Osteocyte (in vitro differentiated cells): ENCODE data around the gene RALGPS1. TPM values are rescaled to one million over a fixed set of nuclear protein-coding genes. Genes with fewer than 3 reads are reported as not detected.

Source experiments
- DNase-seq: peaks from one replicate; pipeline ENCODE4 v3.0.0; 2021; ENCODE audit warnings: mixed read lengths; ENCODE audit not compliant: unreplicated experiment; ENCODE audit errors: extremely low spot score
- H3K27ac Mint-ChIP-seq: one replicate; pipeline ENCODE4 v1.8.0; 2021; ENCODE audit warnings: mild to moderate bottlenecking, mixed read lengths; ENCODE audit not compliant: unreplicated experiment
- H3K27me3 Mint-ChIP-seq: one replicate; pipeline ENCODE4 v1.8.0; 2021; ENCODE audit warnings: mixed read lengths; ENCODE audit not compliant: unreplicated experiment
- H3K36me3 Mint-ChIP-seq: one replicate; pipeline ENCODE4 v1.8.0; 2021; ENCODE audit warnings: mixed read lengths; ENCODE audit not compliant: unreplicated experiment
- H3K4me1 Mint-ChIP-seq: one replicate; pipeline ENCODE4 v1.8.0; 2021; ENCODE audit warnings: mixed read lengths; ENCODE audit not compliant: unreplicated experiment
- H3K4me3 Mint-ChIP-seq: one replicate; pipeline ENCODE4 v1.8.0; 2021; ENCODE audit warnings: mild to moderate bottlenecking, moderate library complexity, mixed read lengths; ENCODE audit not compliant: unreplicated experiment
- H3K9me3 Mint-ChIP-seq: one replicate; pipeline ENCODE4 v1.8.0; 2021; ENCODE audit warnings: mixed read lengths; ENCODE audit not compliant: unreplicated experiment
- CTCF ChIP-seq: fragments of 200-600 bp; sonication (generic); IDR thresholded peaks from 2 replicates; pipeline ENCODE4 v1.5.0; 2021; ENCODE audit warnings: antibody characterized with exemption, mild to moderate bottlenecking, moderate library complexity
- total RNA-seq: library from RNA; stranded (reverse); gene quantifications from 2 replicates; pipeline ENCODE4 v1.2.1, GENCODE V29; 2021

RALGPS1 gene
- total RNA-seq, 1 donor from 2014 or later = 9.9 TPM

- Mint-ChIP-seq H3K27me3 (peaks cover 16% of the 10 kb centered on the region), H3K27ac (no peak overlapping the region), H3K4me1 (peaks cover 14% of the 10 kb centered on the region), H3K4me3 (peak overlapping the region; percentile 6), H3K36me3 (no peaks in the 10 kb centered on the region), H3K9me3 (no peaks in the 10 kb centered on the region)
- no peak for TF ChIP-seq CTCF
- no peak for DNase-seq
Observed at GRCh38 chr9:127223266-127223665, 308.7 kb downstream of the RALGPS1 start.

DNA sequence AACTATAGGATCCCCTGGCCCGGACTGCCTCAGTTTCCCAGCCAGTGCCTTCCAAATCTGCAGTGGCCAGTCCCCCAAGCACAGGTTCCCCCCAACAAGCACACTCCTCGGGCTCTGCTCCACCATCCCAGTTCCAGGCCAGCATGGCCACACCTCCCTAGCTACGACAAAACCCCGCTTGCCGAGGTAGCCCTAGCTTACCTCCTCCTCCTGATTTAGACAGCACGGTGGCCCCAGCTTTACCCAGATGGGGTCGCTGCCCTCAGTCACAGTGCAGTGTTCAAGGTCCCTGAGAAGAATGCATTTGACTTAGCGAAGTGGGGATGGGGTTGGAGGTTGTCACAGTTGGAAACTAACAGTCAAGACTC is 309.2 kb downstream of the RALGPS1 start:
- no peaks in the 10 kb centered on the region for H3K36me3 Mint-ChIP-seq
- peaks cover 14% of the 10 kb centered on the region for H3K4me1 Mint-ChIP-seq
- DNase-seq = no peak
- H3K4me3 Mint-ChIP-seq = peak overlapping the region; percentile 82
- no peak overlapping the region for H3K27ac Mint-ChIP-seq
- no peak for TF ChIP-seq CTCF
- no peaks in the 10 kb centered on the region for H3K9me3 Mint-ChIP-seq
- H3K27me3 Mint-ChIP-seq = peaks cover 16% of the 10 kb centered on the region

DNA sequence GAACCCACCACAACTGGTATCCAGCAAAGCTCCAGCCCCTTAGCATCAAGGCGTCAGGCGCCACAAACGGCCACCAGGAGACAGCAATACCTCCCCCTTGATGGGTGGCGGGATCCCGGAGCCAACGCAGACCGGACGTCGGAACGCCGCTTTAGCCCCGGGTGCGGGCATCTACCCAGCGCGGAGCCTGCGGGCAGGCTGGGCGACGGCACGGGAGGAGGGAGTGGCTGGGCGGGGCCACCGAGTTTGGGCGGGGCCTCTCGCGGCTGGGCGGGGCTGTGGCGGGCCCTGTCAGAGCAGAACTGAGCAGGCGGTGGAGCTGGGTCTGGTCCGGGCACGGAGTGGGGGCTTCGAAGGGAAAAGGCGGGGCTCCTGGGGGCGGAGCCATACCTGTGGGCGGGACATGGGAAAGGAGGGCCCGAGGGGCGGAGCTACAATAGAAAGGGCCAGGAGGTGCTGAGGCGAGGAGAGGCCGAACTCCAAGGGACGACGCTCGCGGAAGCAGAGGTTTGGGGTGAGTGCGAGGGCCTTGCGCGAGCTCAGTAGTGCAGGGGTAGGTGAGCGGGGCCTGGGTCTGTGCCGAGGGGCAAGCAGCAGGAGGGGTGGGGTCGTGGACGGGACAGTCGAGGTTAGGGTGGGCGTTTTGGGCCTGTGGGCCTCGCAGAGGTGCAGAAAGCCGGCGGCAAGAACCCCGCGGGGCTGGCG is 309.7 kb downstream of the RALGPS1 start:
- Mint-ChIP-seq H3K36me3 (no peaks in the 10 kb centered on the region), H3K27ac (peak overlapping the region; percentile 27), H3K4me1 (peaks cover 14% of the 10 kb centered on the region), H3K9me3 (no peaks in the 10 kb centered on the region), H3K27me3 (peaks cover 16% of the 10 kb centered on the region), H3K4me3 (peak overlapping the region; percentile 82)
- peak; percentile 45 for TF ChIP-seq CTCF
- peak; percentile 95 for DNase-seq

GRCh38 chr9:127224883-127225739 is 310.5 kb downstream of the RALGPS1 start:
- Mint-ChIP-seq H3K27me3 (peaks cover 16% of the 10 kb centered on the region), H3K4me1 (peaks cover 14% of the 10 kb centered on the region), H3K9me3 (no peaks in the 10 kb centered on the region), H3K36me3 (no peaks in the 10 kb centered on the region), H3K4me3 (peak overlapping the region; percentile 82), H3K27ac (no peak overlapping the region)
- peak; percentile 99 for DNase-seq
- no peak for TF ChIP-seq CTCF
